CD4-positive, alpha-beta T cell treated with Interleukin-4 for 4 hours (primary cell): Measurements from ENCODE around the gene MAF.

Experiments
- DNase-seq: peaks from one replicate; pipeline ENCODE4 v3.0.0-alpha.2; 2020

MAF gene

DNA sequence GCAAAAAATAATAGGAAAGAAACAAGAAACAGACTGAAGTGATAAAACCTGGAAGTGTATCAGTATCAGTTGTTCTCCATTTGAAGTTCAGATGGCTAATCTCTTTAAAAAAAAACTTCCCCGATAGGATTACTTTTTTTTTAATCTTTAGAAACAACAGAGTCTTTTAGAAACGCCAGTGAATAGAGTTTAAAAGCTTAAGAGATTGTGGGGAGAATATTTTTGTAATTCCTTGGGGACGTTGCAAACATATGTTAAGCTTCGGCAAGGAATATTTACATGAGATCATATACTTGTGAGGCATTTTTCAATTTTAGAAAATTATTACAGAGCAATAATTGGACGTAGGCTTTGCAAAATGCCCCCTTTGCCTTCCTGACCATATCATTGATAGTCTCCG, 13.2 kb downstream of the MAF start:
- DNase-seq = no peak

DNA sequence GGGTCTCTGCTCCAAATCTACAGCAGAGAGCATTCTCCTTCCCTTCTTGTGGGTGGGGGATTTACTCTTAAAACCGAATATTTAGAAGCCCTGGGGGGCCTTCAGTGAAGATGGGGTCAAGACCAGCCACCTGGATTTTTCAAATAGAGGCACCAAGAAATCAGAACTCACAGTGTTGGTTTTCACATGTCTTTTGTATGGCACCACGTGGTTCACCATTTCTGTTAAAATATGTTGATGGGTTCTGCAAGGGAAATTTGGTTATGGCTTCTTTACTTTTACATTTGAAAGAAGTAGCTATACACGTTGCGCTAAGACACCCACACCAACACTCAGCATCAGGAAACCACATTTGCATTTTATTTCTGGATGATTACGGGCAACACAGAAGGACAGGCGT, 17.7 kb downstream of the MAF start:
- no peak for DNase-seq

DNA sequence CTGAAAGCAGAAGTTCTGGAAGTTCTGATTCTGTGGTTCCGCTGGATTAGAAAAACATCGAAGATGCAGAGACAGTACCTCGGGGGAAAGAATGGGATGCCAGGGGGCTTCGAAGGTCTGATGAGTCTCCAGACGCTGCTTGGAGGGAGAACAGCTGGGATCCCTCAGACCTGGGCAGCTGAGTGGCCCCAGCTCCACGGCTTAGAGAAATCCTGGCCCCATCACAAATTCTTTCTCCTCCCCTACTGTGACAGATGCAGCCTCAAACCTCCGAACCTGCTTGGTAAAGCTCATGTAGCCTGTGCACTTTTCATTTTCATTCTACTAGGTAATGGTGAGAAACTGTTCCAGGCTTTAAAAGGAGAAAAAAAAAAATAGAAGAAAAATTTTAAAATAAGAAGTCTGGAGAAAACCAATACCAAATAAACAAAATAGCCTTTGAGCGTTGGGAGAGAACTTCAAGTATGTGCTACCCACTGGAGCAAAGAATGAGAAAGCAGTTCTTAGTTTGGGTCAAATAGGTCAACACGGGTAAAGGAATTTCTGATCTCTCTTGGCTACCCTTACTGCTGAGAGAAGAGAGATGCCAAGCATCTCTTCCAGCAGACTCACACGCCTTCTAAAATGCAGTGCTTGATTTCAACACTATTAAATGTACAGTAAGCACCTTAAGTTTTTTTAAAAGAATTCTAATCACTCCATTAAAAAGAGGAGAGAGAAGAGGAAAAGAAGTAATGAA, 19.9 kb downstream of the MAF start:
- DNase-seq = no peak

DNA sequence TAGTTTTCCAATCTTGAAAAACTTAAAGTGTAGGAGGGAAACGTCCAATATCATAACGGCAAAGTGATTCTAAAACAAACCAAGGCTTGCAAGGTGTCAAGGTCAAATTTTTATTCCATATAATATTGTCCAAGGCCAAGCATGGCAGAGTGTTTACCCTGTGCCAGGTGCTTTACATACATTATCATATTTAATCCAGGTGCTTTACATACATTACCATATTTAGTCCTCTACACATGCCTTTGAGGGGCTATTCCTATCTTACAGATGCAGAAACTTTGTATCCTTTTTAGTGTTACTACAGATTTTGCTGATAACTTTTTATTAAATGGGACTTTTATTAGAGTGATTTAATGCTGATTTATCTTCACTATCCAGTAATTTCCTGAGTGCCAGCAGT, 23.9 kb downstream of the MAF start:
- DNase-seq = no peak

DNA sequence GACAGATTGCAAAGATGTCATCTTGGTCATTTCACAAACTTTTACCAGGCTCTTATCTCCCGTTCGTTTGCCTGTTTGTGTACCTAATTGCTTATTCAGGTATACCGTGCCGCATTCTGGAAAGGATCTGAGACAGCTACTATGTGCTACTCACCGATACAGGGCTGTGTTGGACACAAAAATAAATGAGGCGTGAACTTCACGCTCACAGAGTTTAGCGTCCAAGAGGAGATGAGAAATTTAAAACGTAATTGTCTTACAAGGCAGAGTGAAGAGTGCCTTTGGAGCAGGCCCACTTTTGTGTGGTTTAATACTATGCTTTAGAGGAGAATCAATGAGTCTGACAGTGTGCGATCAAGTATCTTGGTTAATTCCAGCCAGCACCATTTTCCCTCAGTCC, 26.7 kb downstream of the MAF start:
- DNase-seq = no peak

DNA sequence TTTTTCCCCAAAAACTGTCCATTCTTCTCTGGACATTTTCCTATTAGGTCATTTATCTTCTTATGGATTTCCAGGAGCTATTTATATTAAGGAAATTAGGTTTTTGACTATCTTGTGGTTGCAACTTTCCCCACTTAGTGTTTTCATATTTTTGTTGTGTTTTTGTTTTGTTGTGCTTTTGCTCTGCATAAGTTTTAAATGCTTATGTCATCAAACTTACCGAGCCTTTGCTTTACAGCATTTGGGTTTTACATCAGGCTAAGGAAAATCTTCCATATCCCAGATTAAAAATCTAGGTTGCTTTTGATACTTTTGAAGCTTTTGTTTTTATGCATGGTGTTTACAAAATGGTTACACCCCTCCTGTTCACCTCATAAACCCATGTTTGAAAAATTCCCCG, 27.5 kb downstream of the MAF start:
- no peak for DNase-seq

DNA sequence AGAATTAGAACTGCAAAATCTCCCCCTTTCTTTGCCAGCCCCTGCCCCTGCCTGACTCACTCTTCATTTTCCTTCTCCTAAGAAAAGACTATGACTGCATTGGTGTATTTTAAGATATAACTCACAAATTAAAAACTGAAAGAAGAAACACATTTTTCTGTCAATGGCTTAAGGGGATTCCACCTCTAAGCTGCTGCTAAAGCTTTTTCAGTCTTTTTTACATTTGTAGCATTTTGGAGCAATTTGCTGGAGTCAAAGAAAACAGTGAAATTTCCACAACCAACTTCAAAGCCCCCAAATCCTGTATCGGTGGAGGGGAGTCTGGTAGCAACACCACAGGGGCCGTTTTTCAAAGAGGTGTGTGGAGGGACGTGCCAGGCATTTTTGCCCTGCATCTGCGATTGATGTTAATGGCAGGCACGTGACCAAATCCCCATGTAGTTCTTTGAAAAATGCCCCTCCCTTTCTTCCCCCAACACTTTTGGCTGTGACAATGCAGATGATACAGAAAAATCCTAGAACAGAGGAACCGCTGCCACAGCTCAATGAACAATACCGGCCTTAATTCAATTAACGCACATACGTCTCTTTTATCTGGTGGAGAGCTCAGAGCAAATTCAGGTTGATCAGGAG, 28.5 kb downstream of the MAF start:
- no peak for DNase-seq

DNA sequence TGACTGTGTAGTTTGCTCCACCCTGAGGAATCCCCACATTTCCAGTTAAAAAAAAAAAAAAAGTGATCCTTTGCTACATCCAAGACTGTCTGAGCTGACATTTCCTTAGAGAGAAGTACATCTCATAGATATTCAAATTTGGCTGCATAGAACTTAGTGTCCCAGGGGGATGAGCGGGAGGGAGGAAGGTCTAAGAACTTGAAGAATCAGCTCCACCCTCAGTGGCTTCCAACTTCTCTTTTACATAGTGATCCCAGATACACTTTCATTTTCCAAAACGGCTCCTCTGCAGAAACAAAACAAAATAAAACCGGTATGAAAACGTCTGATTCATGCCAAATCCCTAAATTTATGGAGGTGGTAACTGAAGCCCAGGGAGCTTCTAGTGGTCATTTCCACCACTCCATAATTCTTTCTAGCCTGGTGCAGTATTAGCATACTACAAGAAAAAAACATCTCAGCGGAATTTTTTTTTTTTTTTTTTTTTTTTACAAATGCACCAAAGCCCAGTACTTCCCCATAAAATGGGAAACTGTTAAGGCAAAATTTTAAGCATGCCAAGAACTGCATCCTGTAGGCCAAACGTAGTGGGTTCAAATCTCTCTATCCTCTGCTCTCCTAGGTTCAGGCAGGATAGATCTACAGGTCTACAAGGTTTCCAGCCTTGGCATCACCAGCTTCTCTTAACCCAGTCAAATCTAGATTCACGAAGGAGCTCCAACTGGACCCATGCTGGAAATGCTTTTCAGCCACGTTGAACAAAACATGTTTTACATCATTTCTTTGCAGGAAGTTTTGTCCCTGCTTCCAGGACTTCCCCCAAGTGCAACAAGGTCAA, 29.3 kb downstream of the MAF start:
- no peak for DNase-seq

DNA sequence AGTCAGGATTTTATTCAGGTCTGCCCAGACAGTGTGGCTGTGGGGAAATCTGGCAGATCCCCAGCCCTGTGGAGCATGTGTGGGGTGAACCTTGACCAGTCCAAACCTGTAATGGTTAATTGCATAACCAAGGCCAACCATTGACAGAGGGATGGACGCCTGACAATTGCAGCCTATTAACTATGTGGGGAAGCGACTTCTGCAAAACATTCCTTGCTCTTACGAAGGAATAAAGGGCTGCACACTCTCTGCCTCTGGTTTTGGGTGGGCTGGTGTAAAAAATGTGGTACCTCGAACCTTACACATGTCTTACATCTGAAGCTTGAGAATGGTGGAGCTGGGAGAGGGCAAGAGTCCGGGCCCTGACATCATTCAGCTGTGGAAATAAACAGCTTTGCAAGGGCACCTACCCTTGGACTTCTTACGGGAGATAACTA, 35.8 kb downstream of the MAF start:
- DNase-seq = no peak

DNA sequence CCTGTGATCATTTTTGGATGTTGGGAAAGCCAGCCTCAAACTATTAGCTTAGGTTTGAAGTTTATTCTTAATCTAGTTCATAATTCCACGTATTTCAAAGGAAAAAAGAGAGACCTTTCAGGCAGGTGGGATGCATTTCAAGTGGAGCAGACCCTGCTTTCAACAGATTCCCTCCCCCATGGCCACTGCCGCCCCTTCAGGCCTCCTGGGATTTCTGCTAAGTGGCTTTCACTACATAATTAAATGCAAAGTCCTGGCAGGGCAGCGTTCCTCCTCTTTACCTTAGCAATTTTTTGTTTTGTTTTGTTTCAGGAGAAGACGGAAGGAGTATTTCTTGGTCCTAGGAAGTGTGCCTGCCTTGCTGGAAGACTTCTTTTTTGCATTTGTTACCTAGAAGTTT, 36.6 kb downstream of the MAF start:
- DNase-seq = no peak

DNA sequence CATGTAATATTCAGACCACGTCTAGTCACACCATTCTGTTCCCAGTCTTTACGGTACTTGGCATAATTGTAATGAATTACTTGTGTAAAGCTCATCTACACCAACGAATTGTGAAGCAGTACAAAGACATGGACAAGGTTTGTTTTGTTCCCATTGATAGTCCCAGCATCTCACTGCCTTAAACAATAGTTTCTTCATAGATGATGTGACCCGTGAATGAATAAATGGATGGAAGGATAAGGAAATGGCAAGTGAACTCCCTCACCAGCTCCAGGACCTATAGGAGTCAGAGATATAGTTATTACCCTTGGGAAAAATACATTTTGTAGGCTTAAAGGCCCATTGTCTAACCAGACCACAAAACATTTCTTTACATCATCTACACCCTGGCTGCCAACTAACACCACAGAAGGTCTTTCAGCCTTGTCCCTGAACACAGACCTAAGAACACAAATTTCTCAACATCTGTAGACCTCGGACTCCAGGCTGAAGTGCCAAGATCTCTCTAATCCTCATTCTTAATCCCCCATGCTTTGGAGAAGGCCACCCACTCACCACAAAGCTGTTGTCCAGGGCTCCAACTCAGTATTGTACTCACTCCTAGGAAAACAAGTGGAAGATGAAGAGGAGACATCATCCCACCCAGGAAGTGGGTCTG, 38.2 kb downstream of the MAF start:
- DNase-seq = no peak

DNA sequence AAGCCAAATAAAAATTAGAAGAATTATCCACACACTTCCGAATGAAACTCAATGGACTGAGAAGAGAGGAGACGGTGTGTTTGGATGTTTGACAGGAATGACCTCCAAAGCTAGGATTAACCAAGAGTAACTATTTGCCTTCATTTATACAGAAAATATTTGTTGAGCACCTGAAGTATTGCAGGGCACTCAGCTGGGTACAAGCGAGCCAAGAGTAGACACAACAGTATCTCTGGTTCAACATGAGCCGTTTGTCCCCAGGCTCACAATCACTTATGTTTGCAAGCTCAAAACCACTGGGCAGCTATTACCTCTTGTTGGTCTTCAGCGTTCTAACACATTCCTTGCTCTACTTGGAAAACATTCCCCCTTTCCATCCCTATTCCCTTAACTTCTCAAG, 38.8 kb downstream of the MAF start:
- no peak for DNase-seq

DNA sequence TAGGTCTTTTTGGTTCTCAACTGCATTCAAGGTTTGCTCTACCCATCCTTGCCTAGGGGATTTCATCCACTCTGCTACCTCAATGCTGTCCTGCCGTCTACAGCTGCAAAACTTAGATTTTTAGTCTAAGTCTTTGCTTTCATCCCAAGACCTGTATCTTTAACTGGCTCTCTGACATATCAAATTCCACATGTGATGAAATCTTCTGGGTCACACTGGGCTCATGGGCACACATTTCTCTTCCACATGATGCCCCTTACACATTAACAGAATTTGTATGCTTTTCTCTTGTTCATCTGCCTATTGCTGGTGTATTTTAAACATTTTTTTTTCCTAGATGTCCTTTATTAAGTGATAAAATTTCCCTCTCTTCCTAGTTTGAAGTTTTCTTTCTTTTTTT, 39.6 kb downstream of the MAF start:
- no peak for DNase-seq

DNA sequence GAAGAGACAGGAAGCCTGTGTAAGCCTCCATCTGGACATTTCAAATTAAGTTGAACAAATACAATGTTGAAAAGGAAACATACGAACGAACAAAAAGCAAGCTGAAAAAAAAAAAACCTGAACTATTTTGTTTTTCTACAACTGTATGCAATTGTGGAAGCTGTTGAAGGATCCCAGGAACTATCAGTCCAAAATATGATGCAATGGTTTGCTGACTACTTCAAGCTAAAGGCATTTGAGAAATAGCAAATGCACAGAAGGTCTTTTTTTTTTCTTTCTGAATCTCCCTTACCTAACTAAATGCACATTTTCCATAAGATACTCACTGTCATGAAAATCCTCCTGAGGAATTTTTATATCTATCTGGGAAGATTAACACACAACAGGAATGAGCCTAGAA, 40.2 kb downstream of the MAF start:
- no peak for DNase-seq

DNA sequence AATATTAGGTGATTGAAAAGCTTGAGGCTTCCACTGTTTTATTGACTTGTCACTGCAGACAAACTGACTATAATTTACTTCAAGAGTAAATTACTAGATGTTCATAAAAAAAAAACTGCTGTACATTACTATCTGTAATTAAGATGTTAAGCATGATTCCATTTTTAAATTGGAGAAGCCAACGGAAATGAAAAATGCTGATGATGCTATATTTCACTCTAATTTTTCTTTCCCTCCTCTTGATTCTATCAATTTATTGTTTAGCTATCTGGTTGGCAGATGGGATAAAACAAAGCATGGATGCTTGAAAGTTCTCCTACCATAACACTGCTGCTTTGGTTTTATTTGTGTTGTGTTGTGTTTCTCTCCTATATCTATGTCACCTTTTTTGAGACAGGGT, 41.0 kb downstream of the MAF start:
- no peak for DNase-seq

DNA sequence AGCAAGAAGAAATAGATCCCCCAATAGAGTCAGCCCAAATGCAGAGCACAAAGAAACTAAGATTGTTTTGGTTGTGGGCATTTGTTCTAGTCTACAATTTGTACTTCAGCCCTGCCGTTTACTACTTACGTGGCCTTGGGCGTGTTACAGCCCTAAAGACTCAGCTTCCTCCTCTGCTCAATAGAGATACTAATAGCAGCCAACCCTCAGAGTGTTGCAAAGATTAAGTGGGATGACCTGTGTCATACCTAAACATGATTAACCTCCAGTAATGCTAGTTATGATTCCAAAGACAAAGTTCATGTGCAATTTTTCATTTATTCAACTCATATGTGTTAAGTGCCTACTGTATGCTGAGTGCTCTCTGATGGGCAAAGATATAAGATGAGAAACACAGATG, 43.1 kb downstream of the MAF start:
- DNase-seq = no peak

DNA sequence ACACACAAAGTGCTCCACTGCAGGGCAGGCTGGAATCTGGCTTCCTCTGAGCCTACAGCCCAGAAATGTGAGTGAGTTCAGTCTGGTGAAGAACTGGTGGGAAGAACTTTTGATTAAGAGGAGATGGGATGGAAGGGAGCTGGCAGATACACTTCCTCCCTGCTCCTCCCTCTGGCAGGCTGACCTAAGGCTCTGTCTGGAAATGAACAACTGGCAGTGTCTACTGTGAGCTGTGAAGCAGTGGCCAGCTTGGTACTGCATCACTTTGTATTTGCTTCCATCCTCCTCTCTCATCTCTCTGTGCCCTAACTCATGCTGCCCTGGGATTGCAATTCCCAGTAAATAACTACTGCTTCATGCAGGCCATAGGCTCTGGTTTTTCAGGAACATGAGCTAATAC, 45.6 kb downstream of the MAF start:
- no peak for DNase-seq

DNA sequence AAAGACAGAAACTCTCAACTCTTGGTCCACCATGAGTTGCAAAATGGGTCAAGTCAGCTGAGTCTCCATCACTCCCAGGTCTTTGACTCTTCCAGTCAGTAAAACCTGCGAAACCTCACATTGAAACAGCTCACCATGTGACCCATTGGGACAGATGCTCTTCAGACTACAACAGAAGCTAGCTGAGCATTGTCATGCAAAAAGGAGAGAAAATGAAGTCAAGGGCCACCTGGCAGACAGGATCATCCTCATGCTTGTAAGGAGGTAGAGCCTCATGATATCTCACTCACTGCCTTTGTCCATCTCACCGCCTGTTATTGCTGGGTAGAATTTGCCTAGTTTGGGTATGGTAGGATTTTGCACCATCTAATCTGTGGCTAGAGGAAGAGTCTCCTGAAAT, 50.2 kb downstream of the MAF start:
- no peak for DNase-seq

DNA sequence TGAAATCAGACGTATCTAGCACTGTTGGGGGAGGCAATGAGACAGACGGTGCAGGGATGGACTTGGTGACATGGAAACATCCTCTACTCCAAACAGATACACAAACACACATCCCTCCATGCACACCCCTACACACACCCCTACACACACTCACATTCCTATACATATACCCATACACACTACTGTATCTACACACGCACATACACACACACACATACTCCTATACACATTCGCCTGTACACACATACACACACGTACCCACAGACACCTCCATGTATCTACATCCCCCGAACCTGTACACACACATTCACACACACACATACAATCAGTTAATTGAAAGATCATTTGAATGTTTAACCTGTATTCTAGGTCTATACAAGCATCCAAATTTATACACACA, 53.5 kb downstream of the MAF start:
- DNase-seq = no peak
